Activated T-cell treated with anti-CD3 and anti-CD28 coated beads, Interleukin-2, amount 50 U/mL, for 48 hours (primary cell): Measurements from ENCODE around the gene TMEM87B.

Source experiments
- DNase-seq, 2 experiments: peaks; one replicate each; pipeline ENCODE4 v3.0.0-alpha.2; 2020

Gene TMEM87B

GRCh38 chr2:112054847-112055729 lies at the start of gene TMEM87B:
Gene TMEM87B (plus strand): TSS chr2:112055269. CDS start chr2:112055592, 323 bp downstream.
- DNase-seq: peak; percentile 94 to 97

GRCh38 chr2:112005406-112006075 lies 49.5 kb upstream of the TMEM87B start:
- no peak for DNase-seq

GRCh38 chr2:112006076-112006410 lies 49.0 kb upstream of the TMEM87B start:
- no peak for DNase-seq

- no peak for DNase-seq
Measured at GRCh38 chr2:112007493-112007892, 47.6 kb upstream of the TMEM87B start.

GRCh38 chr2:112008910-112009485 lies 46.1 kb upstream of the TMEM87B start:
- no peak for DNase-seq

GRCh38 chr2:112010751-112011150 lies 44.3 kb upstream of the TMEM87B start:
- no peak for DNase-seq

GRCh38 chr2:112012556-112012955 lies 42.5 kb upstream of the TMEM87B start:
- no peak for DNase-seq

- no peak for DNase-seq
Measured at GRCh38 chr2:112018846-112019245, 36.2 kb upstream of the TMEM87B start.

GRCh38 chr2:112019569-112019982 lies 35.5 kb upstream of the TMEM87B start:
- DNase-seq: no peak

GRCh38 chr2:112020561-112020960 lies 34.5 kb upstream of the TMEM87B start:
- DNase-seq: no peak

- no peak for DNase-seq
Measured at GRCh38 chr2:112021290-112021689, 33.8 kb upstream of the TMEM87B start.

- DNase-seq: no peak
Measured at GRCh38 chr2:112021781-112022231, 33.3 kb upstream of the TMEM87B start.

GRCh38 chr2:112023707-112024106 lies 31.4 kb upstream of the TMEM87B start:
- DNase-seq: no peak

GRCh38 chr2:112024231-112024630 lies 30.8 kb upstream of the TMEM87B start:
- DNase-seq: no peak

- no peak for DNase-seq
Measured at GRCh38 chr2:112024896-112025491, 30.1 kb upstream of the TMEM87B start.

GRCh38 chr2:112026509-112026908 lies 28.6 kb upstream of the TMEM87B start:
- DNase-seq: no peak

- no peak for DNase-seq
Measured at GRCh38 chr2:112027767-112028166, 27.3 kb upstream of the TMEM87B start.

- DNase-seq: no peak
Measured at GRCh38 chr2:112029164-112029563, 25.9 kb upstream of the TMEM87B start.

GRCh38 chr2:112031473-112032223 lies 23.4 kb upstream of the TMEM87B start:
- DNase-seq: no peak

- DNase-seq: no peak
Measured at GRCh38 chr2:112032224-112032586, 22.9 kb upstream of the TMEM87B start.

- no peak for DNase-seq
Measured at GRCh38 chr2:112032689-112033465, 22.2 kb upstream of the TMEM87B start.

- DNase-seq: no peak
Measured at GRCh38 chr2:112033600-112033999, 21.5 kb upstream of the TMEM87B start.
